Stomach smooth muscle (tissue), 2 donors: ENCODE results near the gene CYBA.
A peak's percentile ranks its signal among the peaks of the same experiment; 100 is the strongest.

Source experiments
- H3K27ac ChIP-seq: one replicate; pipeline ENCODE4 v1.7.0; 2013; ENCODE audit warnings: mild to moderate bottlenecking, low read length, inconsistent platforms
- H3K27me3 ChIP-seq, 2 donors: one replicate each; pipeline ENCODE4 v1.7.0; 2013; ENCODE audit warnings: low read length in 2 of 2; ENCODE audit not compliant: insufficient read depth in 2 of 2, control insufficient read depth in 1 of 2
- H3K36me3 ChIP-seq, 2 donors: one replicate each; pipeline ENCODE4 v1.7.0; 2013; ENCODE audit warnings: low read length in 2 of 2; ENCODE audit not compliant: control insufficient read depth in 2 of 2, insufficient read depth in 2 of 2
- H3K4me1 ChIP-seq: one replicate; pipeline ENCODE4 v1.7.0; 2013; ENCODE audit warnings: low read length; ENCODE audit not compliant: control insufficient read depth, insufficient read depth
- H3K4me3 ChIP-seq, 2 donors: one replicate each; pipeline ENCODE4 v1.7.0; 2013; ENCODE audit warnings: low read length in 2 of 2
- H3K9ac ChIP-seq, 2 donors: one replicate each; pipeline ENCODE4 v1.7.0; 2013; ENCODE audit warnings: low read length in 2 of 2, mild to moderate bottlenecking in 1 of 2
- H3K9me3 ChIP-seq, 2 donors: one replicate each; pipeline ENCODE4 v1.7.0; 2013; ENCODE audit warnings: low read length in 2 of 2; ENCODE audit not compliant: control insufficient read depth in 2 of 2
- donor health status: healthy.
- donor health status: Pancreatic carcinoma.

Gene CYBA

DNA sequence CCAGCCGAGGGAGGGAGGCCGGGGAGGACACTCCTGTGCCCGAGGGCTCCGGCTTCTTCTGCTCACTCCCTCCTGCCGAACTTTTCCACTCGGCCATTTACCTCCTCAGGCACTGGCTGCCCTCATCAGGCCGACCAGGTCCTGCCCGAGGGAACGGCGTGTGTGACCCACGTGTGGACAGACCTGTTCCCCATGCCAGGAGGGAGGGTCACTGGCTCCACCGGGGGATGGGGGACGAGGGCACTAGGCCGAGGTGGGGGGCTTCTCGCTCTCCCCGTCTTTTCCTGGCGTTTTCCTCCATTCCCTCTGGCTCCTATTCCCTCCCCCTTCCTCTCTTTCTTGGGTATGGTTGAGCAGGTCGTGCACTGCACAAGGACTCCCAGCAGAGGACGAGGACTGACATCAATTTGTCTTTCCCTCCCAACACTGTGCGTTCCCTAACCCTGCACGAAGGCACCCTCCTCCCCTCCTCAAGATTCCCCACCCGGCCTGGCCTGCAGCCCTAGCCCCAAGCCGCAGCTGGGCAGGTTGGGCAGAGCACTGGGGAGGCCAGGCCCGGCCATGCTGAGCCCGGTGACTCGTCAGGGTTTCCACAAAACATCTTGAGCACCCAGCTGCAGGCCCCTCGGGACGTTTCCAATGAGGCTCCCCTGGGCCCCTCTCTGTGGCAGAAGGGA, 15.7 kb downstream of the CYBA start:
- Histone ChIP-seq H3K4me1 (peaks cover 8% of the 10 kb centered on the region), H3K36me3 (peaks cover 0 to 14% of the 10 kb centered on the region in 2 donors), H3K9me3 (no peaks in the 10 kb centered on the region), H3K4me3 (peak overlapping the region in 1 of 2 donors; percentile 49), H3K27ac (no peak overlapping the region), H3K27me3 (peaks cover 32 to 33% of the 10 kb centered on the region in 2 donors), H3K9ac (no peak overlapping the region)

DNA sequence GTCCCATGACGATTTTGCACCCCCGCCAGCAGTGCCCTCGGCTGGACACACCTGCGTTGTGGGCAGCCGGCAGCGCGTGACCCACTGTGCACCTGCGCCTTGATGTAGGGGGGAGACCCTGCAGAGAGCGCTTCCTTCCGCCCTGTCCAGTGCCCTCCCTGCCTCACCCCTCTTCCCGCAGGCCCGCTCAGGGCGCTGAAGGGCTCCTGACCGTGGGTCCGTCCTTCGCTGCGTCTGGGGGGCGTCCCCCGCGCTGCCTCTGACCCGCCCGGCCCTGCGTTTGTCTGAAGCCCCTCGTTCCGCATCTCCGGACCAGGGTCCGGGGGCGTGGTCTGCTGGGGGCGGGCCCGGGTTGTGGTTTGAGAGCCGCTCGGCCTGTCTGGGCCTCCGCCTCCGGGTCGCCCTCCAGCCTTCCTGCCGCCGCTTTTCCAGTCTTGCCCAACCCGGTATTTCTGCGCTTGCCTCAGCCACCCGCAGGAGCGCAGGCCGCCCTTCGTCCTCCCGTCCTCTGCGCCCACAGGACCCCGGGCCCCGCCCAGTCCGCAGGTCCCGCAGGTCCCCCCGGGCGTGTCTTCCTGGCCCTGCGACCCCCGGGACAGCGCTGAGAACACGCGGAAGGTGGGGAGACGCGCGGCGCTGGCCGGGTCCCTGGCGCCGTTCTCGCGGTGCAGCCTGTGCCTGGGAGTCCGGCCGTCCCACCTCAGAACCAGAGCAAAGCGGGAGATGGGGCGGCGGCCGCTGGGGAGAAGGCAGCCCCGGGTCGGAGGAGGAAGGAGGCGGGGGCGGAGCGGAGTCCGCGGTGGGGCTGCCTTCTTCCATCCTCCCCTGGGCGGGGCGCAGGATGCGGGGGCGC, 16.5 kb downstream of the CYBA start:
- H3K36me3 ChIP-seq: peaks cover 0 to 21% of the 10 kb centered on the region in 2 donors
- peaks cover 8% of the 10 kb centered on the region for H3K4me1 ChIP-seq
- peaks cover 25% of the 10 kb centered on the region in 2 donors for H3K27me3 ChIP-seq
- H3K9me3 ChIP-seq: no peaks in the 10 kb centered on the region
- H3K4me3 ChIP-seq: peak overlapping the region in 1 of 2 donors; percentile 49
- H3K9ac ChIP-seq: no peak overlapping the region
- no peak overlapping the region for H3K27ac ChIP-seq

- Histone ChIP-seq H3K27me3 (peaks cover 18 to 19% of the 10 kb centered on the region in 2 donors), H3K4me1 (peaks cover 4% of the 10 kb centered on the region), H3K9me3 (no peaks in the 10 kb centered on the region), H3K27ac (no peak overlapping the region), H3K4me3 (no peak overlapping the region), H3K36me3 (peaks cover 0 to 23% of the 10 kb centered on the region in 2 donors), H3K9ac (no peak overlapping the region)
Observed at GRCh38 chr16:88633684-88634140, 17.1 kb downstream of the CYBA start.

- H3K36me3 ChIP-seq: peaks cover 4 to 32% of the 10 kb centered on the region in 2 donors
- H3K27me3 ChIP-seq: peaks cover 8 to 13% of the 10 kb centered on the region in 2 donors
- H3K4me3 ChIP-seq: no peak overlapping the region
- no peak overlapping the region for H3K27ac ChIP-seq
- H3K9me3 ChIP-seq: no peaks in the 10 kb centered on the region
- H3K9ac ChIP-seq: no peak overlapping the region
- H3K4me1 ChIP-seq: peaks cover 4% of the 10 kb centered on the region
Observed at GRCh38 chr16:88632587-88632930, 18.3 kb downstream of the CYBA start.

DNA sequence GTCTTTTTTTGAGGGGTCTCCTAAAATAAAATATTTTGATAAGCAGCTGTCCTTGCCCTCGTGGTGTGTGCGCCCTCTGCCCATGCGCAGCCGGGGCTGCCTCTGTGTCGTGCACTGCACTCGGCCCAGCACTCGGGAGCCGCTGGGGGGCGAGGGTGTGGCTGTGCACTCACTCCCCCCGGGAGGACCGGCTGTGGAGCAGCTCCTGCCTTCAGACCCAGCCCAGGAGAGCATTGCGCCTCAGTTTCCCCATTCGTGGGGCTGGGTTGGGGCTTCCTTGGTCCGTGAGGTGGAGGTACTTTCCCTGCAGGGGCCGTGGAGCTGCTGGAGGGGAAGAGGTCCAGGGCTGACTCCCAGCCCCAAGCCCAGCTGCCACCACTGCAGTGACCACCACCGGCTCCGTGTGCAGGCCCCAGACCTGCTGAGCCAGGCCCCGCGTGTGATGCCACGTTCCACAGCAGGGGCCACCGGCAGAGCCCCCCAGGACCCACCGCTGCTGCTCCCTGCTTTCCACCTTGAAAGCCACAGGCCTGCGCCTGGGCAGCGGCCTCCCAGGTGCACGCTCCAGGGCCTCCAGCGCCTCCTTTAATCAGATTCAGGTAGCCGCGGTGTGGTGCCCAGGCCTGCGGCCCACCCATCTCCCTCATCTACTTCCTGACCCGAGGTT, 18.8 kb downstream of the CYBA start:
- Histone ChIP-seq H3K9me3 (no peaks in the 10 kb centered on the region), H3K4me1 (peaks cover 4% of the 10 kb centered on the region), H3K27ac (no peak overlapping the region), H3K4me3 (no peak overlapping the region), H3K36me3 (peaks cover 4 to 33% of the 10 kb centered on the region in 2 donors), H3K9ac (no peak overlapping the region), H3K27me3 (peaks cover 8 to 13% of the 10 kb centered on the region in 2 donors)

DNA sequence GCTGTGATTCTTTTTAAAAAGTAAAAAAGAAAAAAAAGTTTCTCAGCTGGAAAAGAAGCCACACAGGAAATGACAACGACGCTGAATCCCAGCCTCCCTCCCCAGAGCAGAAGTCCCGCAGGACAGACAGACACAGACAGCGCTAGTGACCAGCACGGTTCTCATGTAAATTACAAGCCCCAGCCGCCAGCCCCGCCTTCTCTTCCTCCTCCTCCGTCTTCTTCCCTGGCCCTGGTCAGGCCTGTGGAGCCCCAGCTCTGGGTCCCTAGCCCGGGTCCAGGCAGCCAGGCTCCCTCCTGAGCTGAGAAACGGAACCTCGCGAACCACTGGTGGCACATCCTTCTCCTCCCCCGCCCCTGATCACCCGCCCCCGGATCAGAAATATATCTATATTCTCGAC, 19.5 kb downstream of the CYBA start:
- H3K9me3 ChIP-seq: no peaks in the 10 kb centered on the region
- no peak overlapping the region for H3K4me3 ChIP-seq
- H3K36me3 ChIP-seq: peaks cover 6 to 36% of the 10 kb centered on the region in 2 donors
- H3K27me3 ChIP-seq: peaks cover 8 to 12% of the 10 kb centered on the region in 2 donors
- H3K4me1 ChIP-seq: peaks cover 4% of the 10 kb centered on the region
- H3K27ac ChIP-seq: no peak overlapping the region
- H3K9ac ChIP-seq: no peak overlapping the region

DNA sequence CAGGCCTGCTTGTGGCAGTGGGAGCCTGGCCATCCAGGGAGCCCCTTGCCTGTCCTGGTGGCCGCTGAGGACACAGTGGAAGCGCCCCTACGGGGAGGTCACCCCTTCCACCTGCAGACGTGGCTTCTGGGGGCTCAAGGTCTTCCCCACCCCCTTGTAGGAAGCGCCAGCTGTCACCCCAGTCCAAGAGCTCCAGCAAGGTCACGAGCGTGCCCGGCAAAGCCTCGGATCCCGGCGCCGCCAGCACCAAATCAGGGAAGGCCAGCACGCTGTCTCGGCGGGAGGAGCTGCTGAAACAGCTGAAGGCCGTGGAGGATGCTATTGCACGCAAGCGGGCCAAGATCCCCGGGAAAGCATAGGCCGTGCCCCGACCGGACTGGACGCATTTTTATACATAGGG, 19.9 kb downstream of the CYBA start:
- no peak overlapping the region for H3K4me3 ChIP-seq
- H3K27me3 ChIP-seq: peaks cover 7 to 11% of the 10 kb centered on the region in 2 donors
- H3K9ac ChIP-seq: no peak overlapping the region
- H3K4me1 ChIP-seq: peaks cover 4% of the 10 kb centered on the region
- no peak overlapping the region for H3K27ac ChIP-seq
- H3K36me3 ChIP-seq: peaks cover 7 to 36% of the 10 kb centered on the region in 2 donors
- no peaks in the 10 kb centered on the region for H3K9me3 ChIP-seq

- no peak overlapping the region for H3K9ac ChIP-seq
- H3K4me3 ChIP-seq: no peak overlapping the region
- H3K9me3 ChIP-seq: no peaks in the 10 kb centered on the region
- H3K36me3 ChIP-seq: peaks cover 8 to 36% of the 10 kb centered on the region in 2 donors
- H3K27me3 ChIP-seq: peaks cover 5 to 7% of the 10 kb centered on the region in 2 donors
- peaks cover 4% of the 10 kb centered on the region for H3K4me1 ChIP-seq
- H3K27ac ChIP-seq: no peak overlapping the region
Observed at GRCh38 chr16:88630433-88630832, 20.4 kb downstream of the CYBA start.

GRCh38 chr16:88629835-88630234, 21.0 kb downstream of the CYBA start:
- peaks cover 1% of the 10 kb centered on the region for H3K4me1 ChIP-seq
- H3K4me3 ChIP-seq: no peak overlapping the region
- H3K36me3 ChIP-seq: peaks cover 12 to 42% of the 10 kb centered on the region in 2 donors
- no peak overlapping the region for H3K9ac ChIP-seq
- no peaks in the 10 kb centered on the region for H3K9me3 ChIP-seq
- no peak overlapping the region for H3K27ac ChIP-seq
- peaks cover 4 to 5% of the 10 kb centered on the region in 2 donors for H3K27me3 ChIP-seq

DNA sequence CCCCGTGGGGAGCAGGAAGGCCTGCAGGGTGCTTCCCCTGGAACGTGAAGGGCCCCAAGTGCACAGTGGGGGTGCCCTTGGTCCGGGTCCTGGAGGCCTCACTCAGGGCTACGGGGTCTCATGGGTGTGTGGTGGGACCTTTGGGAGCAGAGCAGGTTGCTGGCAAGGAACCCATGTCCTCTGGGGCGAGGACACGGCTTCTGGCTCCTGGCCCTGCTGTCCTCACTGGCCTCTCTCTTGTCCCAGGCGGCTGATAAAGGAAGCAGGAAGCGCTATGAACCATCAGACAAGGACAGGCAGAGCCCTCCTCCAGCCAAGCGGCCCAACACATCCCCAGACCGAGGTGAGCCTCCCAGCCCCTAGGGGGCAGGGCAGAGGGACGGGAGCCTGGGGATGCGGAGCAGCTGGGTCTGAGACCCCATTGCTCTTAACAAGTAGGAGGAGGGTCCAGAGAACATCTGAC, 22.3 kb downstream of the CYBA start:
- Histone ChIP-seq H3K36me3 (peaks cover 16 to 53% of the 10 kb centered on the region in 2 donors), H3K9me3 (no peaks in the 10 kb centered on the region), H3K4me3 (no peak overlapping the region), H3K27ac (no peak overlapping the region), H3K27me3 (peaks cover 0 to 3% of the 10 kb centered on the region in 2 donors), H3K4me1 (no peaks in the 10 kb centered on the region), H3K9ac (no peak overlapping the region)
